HEK293 (cell line): ENCODE data around the gene ARHGAP28.

Experiments used
- CTCF ChIA-PET: fragments of 350-600 bp; formaldehyde crosslinking; extraction: SDS; loops from one replicate; lab custom pipeline; 2021; ENCODE audit warnings: antibody characterized with exemption; lab: Yijun Ruan, JAX
- POLR2A ChIA-PET: fragments of 300-600 bp; formaldehyde crosslinking; extraction: SDS; loops from one replicate; lab custom pipeline; 2020; ENCODE audit warnings: antibody characterized with exemption, inconsistent platforms; lab: Yijun Ruan, JAX
- H3K27ac ChIP-seq: fragments of 200-500 bp; sonication (Bioruptor generic); 2 replicates; pipeline ENCODE4 v1.5.1; 2014; ENCODE audit warnings: low read depth, low read length, control low read depth, inconsistent platforms; ENCODE audit errors: extremely low read depth
- H3K36me3 ChIP-seq, 2 experiments: fragments of 200-500 bp in 1 of 2; sonication (Bioruptor generic) in 1 of 2; 1 replicate in 1 of 2; 2 replicates in 1 of 2; pipeline ENCODE4 v1.5.1; 2014 to 2017; ENCODE audit warnings: inconsistent platforms in 2 of 2, low read length in 2 of 2; ENCODE audit not compliant: control insufficient read depth in 2 of 2, insufficient read depth in 1 of 2
- H3K4me1 ChIP-seq: fragments of 200-500 bp; sonication (Bioruptor generic); 2 replicates; pipeline ENCODE4 v1.5.1; 2014; ENCODE audit warnings: mild to moderate bottlenecking, low read length, inconsistent platforms; ENCODE audit not compliant: control insufficient read depth, insufficient read depth
- H3K4me3 ChIP-seq: 2 replicates; pipeline ENCODE4 v1.5.1; 2011; ENCODE audit warnings: low read depth, mild to moderate bottlenecking, control low read depth, low read length, moderate library complexity
- H3K9me3 ChIP-seq: fragments of 200-500 bp; sonication (Bioruptor generic); 2 replicates; pipeline ENCODE4 v1.5.1; 2014; ENCODE audit warnings: low read depth, low read length, inconsistent platforms; ENCODE audit not compliant: control insufficient read depth, insufficient read depth
- KLF10 ChIP-seq: fragments of 450-650 bp; IDR thresholded peaks from 2 replicates; pipeline ENCODE4 v1.5.1; 2018; ENCODE audit warnings: missing biosample characterization, mild to moderate bottlenecking, missing genetic modification characterization
- KLF17 ChIP-seq: fragments of 450-650 bp; formaldehyde crosslinking; IDR thresholded peaks from 2 replicates; pipeline ENCODE4 v1.5.1; 2016; ENCODE audit warnings: missing biosample characterization, missing genetic modification characterization
- PRDM4 ChIP-seq: fragments of 450-650 bp; formaldehyde crosslinking; IDR thresholded peaks from 2 replicates; pipeline ENCODE4 v1.5.1; 2017; ENCODE audit warnings: missing biosample characterization, missing genetic modification characterization
- ZBTB20 ChIP-seq: fragments of 450-650 bp; formaldehyde crosslinking; IDR thresholded peaks from 2 replicates; pipeline ENCODE4 v1.5.1; 2016; ENCODE audit warnings: missing biosample characterization, missing genetic modification characterization
- ZFP69B ChIP-seq: fragments of 450-650 bp; formaldehyde crosslinking; IDR thresholded peaks from 2 replicates; pipeline ENCODE4 v1.5.1; 2016; ENCODE audit warnings: missing biosample characterization, missing genetic modification characterization
- ZNF112 ChIP-seq: fragments of 450-650 bp; formaldehyde crosslinking; IDR thresholded peaks from 2 replicates; pipeline ENCODE4 v1.5.0; 2017; ENCODE audit warnings: missing biosample characterization, missing genetic modification characterization
- ZNF214 ChIP-seq: fragments of 450-650 bp; formaldehyde crosslinking; IDR thresholded peaks from 2 replicates; pipeline ENCODE4 v1.5.1; 2017; ENCODE audit warnings: missing biosample characterization, mild to moderate bottlenecking, missing genetic modification characterization, borderline replicate concordance
- ZNF248 ChIP-seq: fragments of 450-650 bp; formaldehyde crosslinking; IDR thresholded peaks from 2 replicates; pipeline ENCODE4 v1.5.1; 2017; ENCODE audit warnings: missing biosample characterization, missing genetic modification characterization
- ZNF324 ChIP-seq: fragments of 450-650 bp; formaldehyde crosslinking; IDR thresholded peaks from 2 replicates; pipeline ENCODE4 v1.5.1; 2016; ENCODE audit warnings: missing biosample characterization, missing genetic modification characterization
- ZNF48 ChIP-seq: fragments of 450-650 bp; formaldehyde crosslinking; IDR thresholded peaks from 2 replicates; pipeline ENCODE4 v1.5.1; 2016; ENCODE audit warnings: missing biosample characterization, missing genetic modification characterization
- ZNF501 ChIP-seq: fragments of 450-650 bp; formaldehyde crosslinking; IDR thresholded peaks from 2 replicates; pipeline ENCODE4 v1.5.1; 2016; ENCODE audit warnings: missing biosample characterization, missing genetic modification characterization
- ZNF518A ChIP-seq: fragments of 450-650 bp; formaldehyde crosslinking; conservative IDR thresholded peaks from 2 replicates; pipeline ENCODE4 v1.5.1; 2016; ENCODE audit warnings: low read depth, missing biosample characterization, missing genetic modification characterization
- ZNF548 ChIP-seq: fragments of 450-650 bp; formaldehyde crosslinking; IDR thresholded peaks from 2 replicates; pipeline ENCODE4 v1.5.1; 2016; ENCODE audit warnings: missing biosample characterization, missing genetic modification characterization
- ZNF580 ChIP-seq: fragments of 450-650 bp; formaldehyde crosslinking; IDR thresholded peaks from 2 replicates; pipeline ENCODE4 v1.5.1; 2016; ENCODE audit warnings: missing biosample characterization, missing genetic modification characterization
- ZNF585B ChIP-seq: fragments of 450-650 bp; formaldehyde crosslinking; IDR thresholded peaks from 2 replicates; pipeline ENCODE4 v1.5.1; 2016; ENCODE audit warnings: missing biosample characterization, missing genetic modification characterization
- ZNF660 ChIP-seq: fragments of 450-650 bp; IDR thresholded peaks from 2 replicates; pipeline ENCODE4 v1.5.1; 2018; ENCODE audit warnings: missing biosample characterization, mild to moderate bottlenecking, missing genetic modification characterization
- ZNF777 ChIP-seq: fragments of 450-650 bp; formaldehyde crosslinking; IDR thresholded peaks from 2 replicates; pipeline ENCODE4 v1.5.1; 2017; ENCODE audit warnings: missing biosample characterization, missing genetic modification characterization, borderline replicate concordance
- ZSCAN18 ChIP-seq: fragments of 450-650 bp; formaldehyde crosslinking; IDR thresholded peaks from 2 replicates; pipeline ENCODE4 v1.5.1; 2016; ENCODE audit warnings: missing biosample characterization, missing genetic modification characterization
- TF ChIP-seq, protein P1 (sequence below): IDR thresholded peaks from 2 replicates; pipeline ENCODE4 v1.6.1; 2011; ENCODE audit warnings: mild to moderate bottlenecking, low read depth, low read length, borderline replicate concordance

ARHGAP28 gene

GRCh38 chr18:6729247-6730091 lies at the start of gene ARHGAP28 (continued):
- TF ChIP-seq ZSCAN18 (peak; percentile 27; the same call in 1 of the 2 replicates), ZNF214 (no peak), ZNF585B (tag by site-specific recombination) (no peak)

DNA sequence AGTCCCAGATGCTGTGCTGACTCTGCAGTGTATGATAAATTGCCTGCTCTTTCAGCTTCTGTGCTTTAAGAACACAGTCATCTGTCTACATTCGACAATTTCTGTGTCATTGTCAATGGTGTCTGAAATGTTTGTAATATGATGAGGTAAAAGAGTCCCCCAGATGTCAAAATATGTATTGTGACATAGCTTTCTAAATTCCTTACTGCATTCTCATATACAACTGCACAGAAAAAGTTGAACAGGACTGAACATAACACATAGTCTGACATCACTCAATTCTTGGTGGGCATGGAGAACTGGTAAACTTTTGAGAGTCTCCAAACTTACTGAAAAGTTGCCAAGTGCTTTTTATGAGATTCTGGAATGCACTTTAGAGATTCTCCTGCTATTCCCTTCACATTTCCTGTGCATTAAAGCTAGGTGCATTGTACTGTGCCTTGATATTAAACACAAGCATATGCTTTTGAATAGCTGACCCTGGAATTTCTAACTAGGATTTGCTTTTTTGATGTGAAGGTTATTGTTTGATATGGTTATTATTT lies 48.1 kb upstream of the ARHGAP28 start:
- TF ChIP-seq KLF10 (tag by site-specific recombination) (no peak), ZNF248 (tag by site-specific recombination) (no peak), ZNF580 (tag by site-specific recombination) (no peak), ZBTB20 (tag by site-specific recombination) (no peak), ZNF48 (tag by site-specific recombination) (no peak)
- H3K27ac ChIP-seq = no peak overlapping the region
- no peaks in the 10 kb centered on the region for H3K36me3 ChIP-seq
- H3K9me3 ChIP-seq = no peaks in the 10 kb centered on the region
- POLR2A ChIA-PET = no interaction called here
- H3K4me1 ChIP-seq = no peaks in the 10 kb centered on the region
- H3K4me3 ChIP-seq = no peak overlapping the region
- CTCF ChIA-PET = interaction anchor here (0.7 to 0.9 kb wide), 2 partner anchors 47 to 204 kb away, joined by 3 read pairs; no protein-coding TSS in a partner anchor

DNA sequence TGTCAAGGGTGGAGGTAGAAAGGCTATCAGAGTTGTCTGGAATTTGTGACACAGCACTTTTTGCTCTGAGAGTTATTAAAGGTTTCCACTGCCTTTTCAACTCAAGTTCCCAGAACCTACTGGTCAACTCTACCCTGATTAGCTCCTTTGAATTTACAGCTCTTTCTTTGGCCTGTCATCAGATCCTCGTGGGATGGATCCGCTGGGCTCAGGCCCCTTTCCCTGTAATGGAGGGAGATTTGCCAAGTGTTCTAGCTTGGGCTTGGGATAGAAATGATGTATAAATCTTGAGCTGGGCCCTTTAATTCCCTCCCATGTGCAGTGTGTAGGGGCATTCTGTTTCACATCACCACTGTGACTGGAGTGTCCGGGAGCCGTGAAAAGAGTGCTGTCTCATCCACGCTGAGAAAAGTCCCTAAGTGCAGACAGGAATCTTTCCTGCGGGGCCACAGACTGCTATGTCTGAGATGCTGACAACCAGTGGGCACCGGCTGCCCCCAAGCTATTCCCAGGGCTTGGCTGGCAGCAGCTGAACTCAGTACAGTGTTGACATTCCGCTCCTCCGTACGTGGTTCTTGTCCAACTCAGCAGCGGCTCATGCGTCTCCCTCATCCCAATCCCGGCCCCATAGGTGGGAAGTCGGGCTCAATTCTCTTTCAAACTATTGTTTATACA lies 46.9 kb upstream of the ARHGAP28 start:
- Histone ChIP-seq H3K4me1 (no peaks in the 10 kb centered on the region), H3K4me3 (no peak overlapping the region), H3K36me3 (no peaks in the 10 kb centered on the region), H3K27ac (no peak overlapping the region), H3K9me3 (no peaks in the 10 kb centered on the region)
- ChIA-PET POLR2A (no interaction called here), CTCF (interaction anchor here (0.6 kb wide), 1 partner anchor 203 kb away, joined by 3 read pairs; no protein-coding TSS in a partner anchor)
- no peak for TF ChIP-seq KLF17
- no peak for TF ChIP-seq ZNF501 (tag by site-specific recombination)
- TF ChIP-seq ZNF48 (tag by site-specific recombination) = no peak
- TF ChIP-seq ZNF777 = no peak
- TF ChIP-seq ZNF112 = no peak
- no peak for TF ChIP-seq ZNF660 (tag by site-specific recombination)
- no peak for TF ChIP-seq PRDM4 (tag by site-specific recombination)
- TF ChIP-seq, protein P1, sequence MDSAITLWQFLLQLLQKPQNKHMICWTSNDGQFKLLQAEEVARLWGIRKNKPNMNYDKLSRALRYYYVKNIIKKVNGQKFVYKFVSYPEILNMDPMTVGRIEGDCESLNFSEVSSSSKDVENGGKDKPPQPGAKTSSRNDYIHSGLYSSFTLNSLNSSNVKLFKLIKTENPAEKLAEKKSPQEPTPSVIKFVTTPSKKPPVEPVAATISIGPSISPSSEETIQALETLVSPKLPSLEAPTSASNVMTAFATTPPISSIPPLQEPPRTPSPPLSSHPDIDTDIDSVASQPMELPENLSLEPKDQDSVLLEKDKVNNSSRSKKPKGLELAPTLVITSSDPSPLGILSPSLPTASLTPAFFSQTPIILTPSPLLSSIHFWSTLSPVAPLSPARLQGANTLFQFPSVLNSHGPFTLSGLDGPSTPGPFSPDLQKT = no peak
- no peak for TF ChIP-seq ZNF548
- no peak for TF ChIP-seq ZNF518A (tag by site-specific recombination)
- no peak for TF ChIP-seq ZFP69B (tag by site-specific recombination)
- no peak for TF ChIP-seq ZNF324 (tag by site-specific recombination)
